CD4-positive, alpha-beta T cell treated with Interleukin-21 for 1 hour (primary cell): Measurements from ENCODE around the gene MIDN.
"Not testable (repeated sequence)": the region's sequence is repeated elsewhere in the genome, so short reads cannot be mapped to it uniquely, and the experiment has no call there.

Experiments used
- DNase-seq: peaks from one replicate; pipeline ENCODE4 v3.0.0-alpha.2; 2020

MIDN gene

GRCh38 chr19:1246265-1247087 is 1.9 kb upstream of the MIDN start:
- DNase-seq = not testable (repeated sequence)

- DNase-seq = no peak
These were observed 640 bp upstream of the MIDN start for GRCh38 chr19:1247748-1248138.

- peak; percentile 88 for DNase-seq
These were observed 459 bp downstream of the MIDN start for GRCh38 chr19:1248786-1249297.

GRCh38 chr19:1249298-1249989 is 1.1 kb downstream of the MIDN start:
- peak; percentile 94 for DNase-seq

GRCh38 chr19:1249990-1250436 is 1.6 kb downstream of the MIDN start:
- no peak for DNase-seq

- peak; percentile 71 for DNase-seq
These were observed 2.3 kb downstream of the MIDN start for GRCh38 chr19:1250437-1251260.

- peak; percentile 69 for DNase-seq
These were observed 3.2 kb downstream of the MIDN start for GRCh38 chr19:1251330-1252220.

- peak; percentile 86 for DNase-seq
These were observed 3.9 kb downstream of the MIDN start for GRCh38 chr19:1252221-1252820.

GRCh38 chr19:1252821-1253513 is 4.6 kb downstream of the MIDN start:
- peak; percentile 86 for DNase-seq

- no peak for DNase-seq
These were observed 5.2 kb downstream of the MIDN start for GRCh38 chr19:1253514-1254080.

GRCh38 chr19:1254081-1254527 is 5.7 kb downstream of the MIDN start:
- no peak for DNase-seq

GRCh38 chr19:1254530-1255185 is 6.3 kb downstream of the MIDN start:
- DNase-seq = peak; percentile 13

GRCh38 chr19:1255186-1256161 is 7.1 kb downstream of the MIDN start:
- DNase-seq = peak; percentile 17

- peak; percentile 19 for DNase-seq
These were observed 8.5 kb downstream of the MIDN start for GRCh38 chr19:1256646-1257474.

- DNase-seq = peak; percentile 25
These were observed 9.2 kb downstream of the MIDN start for GRCh38 chr19:1257475-1258162.

GRCh38 chr19:1258163-1258492 is 9.7 kb downstream of the MIDN start:
- DNase-seq = no peak

GRCh38 chr19:1258707-1259205 is 10.4 kb downstream of the MIDN start:
- DNase-seq = no peak
